GM19240 (cell line): ENCODE measurements around the gene FOXP4.

Experiments used
- DNase-seq: peaks from one replicate; pipeline ENCODE4 v3.0.0; 2011; ENCODE audit warnings: low spot score; ENCODE audit not compliant: insufficient read length

Gene FOXP4

GRCh38 chr6:41563060-41563776, 17.0 kb downstream of the FOXP4 start:
- no peak for DNase-seq

GRCh38 chr6:41564448-41565142, 18.4 kb downstream of the FOXP4 start:
- DNase-seq: no peak

GRCh38 chr6:41565701-41566100, 19.5 kb downstream of the FOXP4 start:
- DNase-seq: no peak

GRCh38 chr6:41566961-41567360, 20.8 kb downstream of the FOXP4 start:
- no peak for DNase-seq

GRCh38 chr6:41567684-41568083, 21.5 kb downstream of the FOXP4 start:
- DNase-seq: no peak

GRCh38 chr6:41568202-41568584, 22.0 kb downstream of the FOXP4 start:
- no peak for DNase-seq

- DNase-seq: no peak
These were observed 22.6 kb downstream of the FOXP4 start for GRCh38 chr6:41568585-41569384.

- DNase-seq: no peak
These were observed 24.1 kb downstream of the FOXP4 start for GRCh38 chr6:41570259-41570615.

GRCh38 chr6:41571021-41571780, 25.0 kb downstream of the FOXP4 start:
- DNase-seq: no peak

- no peak for DNase-seq
These were observed 26.4 kb downstream of the FOXP4 start for GRCh38 chr6:41572613-41573012.

GRCh38 chr6:41573276-41573675, 27.1 kb downstream of the FOXP4 start:
- no peak for DNase-seq

- DNase-seq: no peak
These were observed 27.8 kb downstream of the FOXP4 start for GRCh38 chr6:41573985-41574384.

GRCh38 chr6:41575598-41575997, 29.4 kb downstream of the FOXP4 start:
- DNase-seq: no peak

GRCh38 chr6:41576667-41577066, 30.5 kb downstream of the FOXP4 start:
- DNase-seq: no peak

- DNase-seq: no peak
These were observed 31.4 kb downstream of the FOXP4 start for GRCh38 chr6:41577356-41578216.

GRCh38 chr6:41578217-41579087, 32.3 kb downstream of the FOXP4 start:
- no peak for DNase-seq

- no peak for DNase-seq
These were observed 33.0 kb downstream of the FOXP4 start for GRCh38 chr6:41579088-41579610.

GRCh38 chr6:41580690-41581089, 34.5 kb downstream of the FOXP4 start:
- DNase-seq: no peak

- DNase-seq: no peak
These were observed 35.3 kb downstream of the FOXP4 start for GRCh38 chr6:41581381-41581991.
